HG03432 (cell line): Measurements from ENCODE around the gene GBX2.
"Not testable (repeated sequence)": the region's sequence is repeated elsewhere in the genome, so short reads cannot be mapped to it uniquely, and the experiment has no call there.

Experiments
- ATAC-seq: cut with Tn5 transposase; IDR thresholded peaks from one replicate; pipeline ENCODE4 v1.9.1; 2021; ENCODE audit warnings: mild to moderate bottlenecking, moderate library complexity; ENCODE audit not compliant: unreplicated experiment

The GBX2 gene

GRCh38 chr2:236157815-236158498 lies 10.2 kb downstream of the GBX2 start:
- no peak for ATAC-seq

- no peak for ATAC-seq
These were observed 10.8 kb downstream of the GBX2 start for GRCh38 chr2:236157366-236157765.

GRCh38 chr2:236156860-236157194 lies 11.4 kb downstream of the GBX2 start:
- no peak for ATAC-seq

GRCh38 chr2:236156095-236156859 lies 11.9 kb downstream of the GBX2 start:
- no peak for ATAC-seq

- no peak for ATAC-seq
These were observed 12.8 kb downstream of the GBX2 start for GRCh38 chr2:236155406-236155805.

- ATAC-seq = no peak
These were observed 21.8 kb downstream of the GBX2 start for GRCh38 chr2:236146436-236146835.

- ATAC-seq = no peak
These were observed 24.4 kb downstream of the GBX2 start for GRCh38 chr2:236143811-236144210.

GRCh38 chr2:236141616-236142015 lies 26.6 kb downstream of the GBX2 start:
- ATAC-seq = not testable (repeated sequence)

GRCh38 chr2:236137066-236137465 lies 31.1 kb downstream of the GBX2 start:
- no peak for ATAC-seq

- ATAC-seq = no peak
These were observed 31.6 kb downstream of the GBX2 start for GRCh38 chr2:236136538-236136937.

GRCh38 chr2:236133410-236134012 lies 34.7 kb downstream of the GBX2 start:
- ATAC-seq = no peak

- no peak for ATAC-seq
These were observed 37.0 kb downstream of the GBX2 start for GRCh38 chr2:236131073-236131692.

GRCh38 chr2:236130349-236130998 lies 37.7 kb downstream of the GBX2 start:
- no peak for ATAC-seq

GRCh38 chr2:236129935-236130334 lies 38.3 kb downstream of the GBX2 start:
- ATAC-seq = no peak

- no peak for ATAC-seq
These were observed 39.9 kb downstream of the GBX2 start for GRCh38 chr2:236128321-236128720.

- ATAC-seq = no peak
These were observed 41.2 kb downstream of the GBX2 start for GRCh38 chr2:236127010-236127409.

- no peak for ATAC-seq
These were observed 42.6 kb downstream of the GBX2 start for GRCh38 chr2:236125541-236125940.

- no peak for ATAC-seq
These were observed 43.8 kb downstream of the GBX2 start for GRCh38 chr2:236124182-236124893.

- ATAC-seq = no peak
These were observed 44.5 kb downstream of the GBX2 start for GRCh38 chr2:236123716-236124115.

- no peak for ATAC-seq
These were observed 46.0 kb downstream of the GBX2 start for GRCh38 chr2:236122236-236122635.

GRCh38 chr2:236121546-236121945 lies 46.6 kb downstream of the GBX2 start:
- no peak for ATAC-seq
